HG03571 (cell line): ENCODE data around the gene MMAB.

ENCODE experiments used
- ATAC-seq: cut with Tn5 transposase; IDR thresholded peaks from one replicate; pipeline ENCODE4 v1.9.1; 2021; ENCODE audit not compliant: unreplicated experiment

MMAB gene

DNA sequence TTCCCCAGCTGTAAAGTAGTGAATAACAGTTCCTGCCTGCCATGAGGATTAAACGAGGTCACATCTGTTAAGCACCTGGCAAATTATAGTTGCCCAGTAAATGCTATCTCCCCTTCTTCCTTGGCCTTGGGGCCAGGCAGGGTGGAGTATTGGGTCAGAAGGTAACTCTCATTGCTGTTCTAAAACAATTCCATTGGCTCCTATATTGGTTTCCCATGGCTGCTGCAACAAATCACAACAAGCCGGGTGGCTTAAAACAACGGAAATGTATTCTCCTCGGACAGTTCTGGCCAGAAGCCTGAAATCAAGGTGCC is 31.9 kb downstream of the MMAB start:
- ATAC-seq, result no peak

DNA sequence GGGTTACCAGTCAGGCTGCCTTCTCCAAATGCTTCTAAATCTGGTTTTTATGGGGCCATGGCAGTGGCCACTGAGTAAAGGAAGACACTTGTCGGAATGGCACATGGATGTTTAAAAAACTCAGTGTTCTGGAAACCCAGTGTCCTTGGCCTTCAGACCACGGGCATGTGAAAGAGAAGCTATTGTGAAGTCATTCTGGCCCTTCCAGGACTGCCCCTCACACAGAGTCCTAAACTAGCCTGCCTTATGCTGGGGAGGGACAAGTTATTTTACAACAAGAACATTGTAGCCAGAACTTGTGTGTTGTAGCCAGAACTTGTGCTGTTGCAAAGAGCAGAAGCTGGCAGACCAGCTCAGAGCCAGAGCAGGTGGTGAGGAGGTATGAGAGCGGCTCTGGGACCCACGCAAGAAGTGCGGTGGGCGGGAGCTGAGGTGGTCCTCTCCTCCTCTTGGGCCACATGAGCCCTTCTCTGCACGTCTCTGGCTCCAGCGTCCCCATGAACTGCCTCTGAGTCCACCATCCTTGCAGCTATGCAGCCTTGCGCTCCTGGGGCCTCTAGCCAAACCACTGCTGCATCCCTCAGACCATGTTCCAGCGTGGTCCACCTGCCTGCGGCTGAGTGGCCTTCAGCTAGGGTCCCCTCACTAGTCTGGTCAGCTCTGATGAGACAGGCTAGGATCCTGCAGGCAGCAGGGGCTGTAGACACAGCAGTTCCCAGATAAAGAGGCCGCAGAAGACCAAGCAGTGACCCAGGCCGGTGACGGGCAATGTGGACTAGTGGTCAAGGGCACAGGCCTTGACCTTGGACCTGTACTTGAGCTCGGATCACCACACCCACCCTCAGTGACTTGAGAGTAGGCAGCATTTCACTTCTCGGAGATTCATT is 32.5 kb downstream of the MMAB start:
- ATAC-seq, result no peak

DNA sequence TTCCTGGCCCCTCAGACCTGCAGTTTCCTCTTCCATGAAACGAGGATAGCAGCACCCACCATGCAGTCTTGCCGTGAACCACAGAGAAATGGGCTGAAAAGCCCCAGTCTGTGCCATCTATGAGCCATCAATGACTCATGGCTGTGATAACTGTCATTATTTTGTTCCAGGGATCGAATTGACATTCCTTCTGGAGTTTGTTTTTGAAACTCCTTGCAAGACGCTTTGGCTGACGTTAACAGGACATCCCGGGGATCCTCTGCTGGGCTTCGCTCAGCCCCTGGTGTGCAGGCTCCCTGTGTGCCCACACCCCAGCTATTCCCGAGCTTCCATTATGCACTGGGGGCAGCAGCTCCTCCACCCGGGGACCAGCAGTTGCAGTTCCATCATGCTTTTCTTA is 33.8 kb downstream of the MMAB start:
- no peak for ATAC-seq

DNA sequence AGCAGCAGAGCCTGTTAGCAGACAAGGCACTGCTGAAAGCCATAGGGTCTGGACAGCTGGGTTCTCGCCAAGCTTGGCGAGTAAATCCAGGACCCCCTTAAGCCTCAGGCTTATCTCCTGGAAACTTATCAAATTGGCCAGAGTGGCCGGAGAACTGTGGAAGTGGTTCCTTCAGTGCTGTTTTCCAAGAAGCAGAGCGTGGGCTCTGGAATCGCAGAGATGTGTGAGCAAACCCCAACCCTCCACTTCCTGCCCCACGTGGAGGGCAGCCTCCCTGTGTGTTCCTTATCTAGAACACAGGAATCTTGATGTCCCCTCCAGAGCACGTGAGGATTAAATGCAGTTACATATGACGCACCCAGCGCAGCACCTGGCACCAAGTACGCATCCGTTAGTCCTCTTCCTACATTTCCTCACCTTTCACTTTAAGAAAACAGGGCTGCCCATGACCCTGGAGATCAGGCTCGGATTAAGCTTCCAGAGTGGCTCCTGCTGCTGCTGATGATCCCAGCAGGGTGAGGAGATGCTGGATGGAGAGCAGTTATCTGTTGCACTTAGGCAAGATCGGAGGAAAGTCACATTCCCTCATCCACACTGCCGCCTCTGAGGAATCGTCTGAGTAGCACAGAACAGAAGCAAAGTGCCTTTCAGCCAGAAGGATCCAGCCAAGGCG is 35.0 kb downstream of the MMAB start:
- no peak for ATAC-seq

DNA sequence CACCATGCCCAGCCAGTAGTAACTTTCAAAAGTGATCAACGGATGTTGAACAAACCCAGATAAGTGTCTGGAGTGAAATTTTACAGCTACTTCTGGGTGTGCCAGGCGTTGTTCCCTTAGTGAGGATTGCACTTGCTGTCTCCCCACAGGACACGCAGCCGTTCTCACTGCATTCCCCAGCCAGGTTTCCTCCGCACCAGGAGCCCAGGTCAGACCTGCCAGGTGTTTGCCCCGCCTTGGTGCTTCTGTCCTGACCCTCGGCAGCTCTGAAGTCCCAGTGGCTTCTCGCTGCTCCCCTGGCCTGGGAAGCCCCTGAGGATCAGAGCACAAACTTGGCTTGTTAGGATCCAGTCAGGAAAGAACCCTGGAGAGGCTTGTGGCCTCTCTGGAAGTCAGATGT is 36.2 kb downstream of the MMAB start:
- ATAC-seq, result no peak

DNA sequence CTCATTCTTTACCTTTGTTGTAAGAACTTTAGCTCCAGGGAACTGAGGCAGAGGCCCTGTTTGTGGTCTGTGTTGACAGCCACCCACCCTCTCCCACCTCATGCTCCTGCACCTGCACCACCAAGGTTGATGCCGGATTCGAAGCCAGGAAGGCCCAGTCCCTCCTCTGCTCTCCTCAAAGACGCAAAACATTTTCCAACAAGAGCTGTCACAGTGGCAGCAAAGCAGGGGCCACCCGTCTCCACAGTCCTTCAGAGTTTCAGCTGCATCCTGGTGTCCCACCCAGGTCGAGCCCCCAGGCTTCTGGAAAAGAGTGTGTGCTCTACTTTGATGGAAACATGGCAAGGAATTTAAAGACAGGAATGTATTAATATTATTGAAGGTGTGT is 37.4 kb downstream of the MMAB start:
- ATAC-seq, result no peak

DNA sequence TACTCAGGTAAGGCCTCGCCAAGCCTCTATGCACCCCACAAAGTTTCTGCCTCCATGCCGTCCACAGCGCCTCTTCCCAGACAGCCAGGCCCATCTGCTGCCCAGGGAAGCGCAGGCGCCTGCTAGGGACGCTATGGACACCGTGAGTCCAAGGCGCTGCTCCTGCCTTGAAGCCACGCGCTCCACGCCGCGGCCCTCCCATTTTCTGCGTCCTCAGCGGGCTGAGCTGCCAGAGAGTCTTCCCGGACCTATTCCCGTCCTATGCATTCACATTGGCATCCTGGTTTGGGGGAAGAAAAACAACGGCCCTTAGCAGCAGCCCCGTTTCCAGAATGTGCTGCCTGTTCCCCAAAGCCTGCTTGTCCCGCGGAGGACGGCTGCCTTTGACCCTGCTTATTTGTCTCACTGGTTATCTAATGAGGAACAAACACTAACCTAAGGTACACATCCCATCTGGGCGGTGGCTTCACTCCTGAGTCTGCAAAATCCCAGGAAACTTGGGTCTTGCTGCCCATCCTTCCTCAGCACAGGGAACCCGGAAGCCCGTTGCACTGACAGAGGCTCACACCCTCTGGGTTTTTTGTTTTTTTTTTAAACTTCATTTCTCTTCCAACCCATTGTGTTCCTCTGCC is 38.0 kb downstream of the MMAB start:
- ATAC-seq, result no peak

DNA sequence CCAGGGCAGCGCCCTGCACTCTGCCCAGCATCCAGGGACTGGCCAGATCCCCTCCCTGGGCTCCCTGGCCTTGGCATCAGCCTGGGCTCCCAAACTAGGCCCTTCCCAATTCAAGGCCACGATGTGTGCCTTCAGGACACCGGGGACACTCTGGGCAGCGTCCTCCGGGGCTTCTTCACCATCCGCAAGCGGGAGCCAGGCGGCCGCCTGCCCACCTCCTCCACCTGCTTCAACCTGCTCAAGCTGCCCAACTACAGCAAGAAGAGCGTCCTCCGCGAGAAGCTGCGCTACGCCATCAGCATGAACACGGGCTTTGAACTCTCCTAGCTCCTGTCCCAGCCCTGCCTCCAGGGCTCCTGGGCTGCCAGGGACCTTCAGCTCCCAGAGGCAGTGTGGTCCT is 38.8 kb downstream of the MMAB start:
- ATAC-seq, result no peak

DNA sequence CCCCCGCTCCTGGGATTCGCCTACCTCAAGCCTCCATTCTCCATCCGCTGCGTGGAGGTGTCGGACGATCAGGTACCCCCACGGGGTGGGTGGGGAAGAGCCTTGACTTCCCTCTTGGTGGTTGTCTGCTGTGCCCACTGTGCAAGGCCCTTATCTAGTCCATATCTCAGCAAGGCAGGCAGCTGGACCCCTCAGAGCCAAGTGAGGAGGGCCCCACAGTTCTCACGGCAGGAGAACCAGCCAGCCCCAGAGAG is 39.9 kb downstream of the MMAB start:
- ATAC-seq, result no peak

DNA sequence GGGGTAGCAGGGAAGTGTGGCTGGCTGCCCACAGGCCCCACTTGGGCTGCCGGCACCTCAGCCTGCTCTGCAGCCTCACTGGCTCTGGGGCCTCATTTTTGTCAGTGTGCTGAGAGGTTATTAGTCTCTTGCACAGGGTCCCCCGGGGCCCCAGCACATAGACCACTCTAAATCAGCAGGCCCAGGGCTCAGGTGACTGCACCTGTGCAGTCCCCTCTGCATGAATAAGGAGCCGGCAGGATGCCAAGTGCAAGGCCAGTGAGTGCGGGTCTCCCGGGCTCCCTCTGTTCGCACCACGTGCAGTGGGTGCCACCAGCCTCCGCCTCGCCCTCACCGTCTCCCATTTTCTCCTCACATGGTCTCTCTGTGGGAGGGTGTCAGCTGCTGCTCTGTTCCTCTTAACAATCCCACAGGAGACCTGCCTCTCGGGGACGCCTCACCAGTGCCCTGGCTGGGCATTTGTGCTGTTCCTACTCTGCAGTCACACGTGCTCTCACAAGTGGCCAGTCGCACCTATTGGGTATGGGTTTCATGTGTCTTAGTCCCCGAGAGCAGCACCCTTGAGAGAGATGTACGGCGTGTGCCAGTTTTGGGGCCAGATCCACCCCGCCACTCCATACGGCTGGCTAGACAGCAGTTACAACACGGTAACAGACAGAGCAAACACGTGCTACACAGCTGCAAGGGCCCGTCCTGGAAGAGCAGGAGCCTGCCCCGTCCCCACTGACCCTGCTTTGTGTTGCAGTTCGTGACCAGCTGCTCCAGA is 40.4 kb downstream of the MMAB start:
- no peak for ATAC-seq

DNA sequence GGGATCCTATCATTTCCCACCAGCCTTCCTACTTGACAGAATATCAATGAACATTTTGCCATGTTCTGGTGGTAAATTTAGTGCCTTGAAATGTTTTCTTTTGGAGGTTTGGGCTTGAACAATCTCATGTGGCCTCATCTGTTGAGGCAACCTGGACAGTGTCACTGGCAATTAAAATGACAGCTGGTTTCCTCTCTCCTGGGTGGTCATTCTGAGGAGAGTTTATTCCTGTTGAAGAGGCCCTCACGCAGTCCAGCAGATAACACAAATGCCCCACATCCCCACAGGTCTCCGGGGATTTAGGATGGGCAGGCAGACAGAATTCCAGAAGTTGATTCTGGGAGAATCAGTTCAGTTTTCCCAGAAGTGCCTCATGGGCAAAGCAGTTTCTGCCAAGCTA is 41.9 kb downstream of the MMAB start:
- no peak for ATAC-seq

DNA sequence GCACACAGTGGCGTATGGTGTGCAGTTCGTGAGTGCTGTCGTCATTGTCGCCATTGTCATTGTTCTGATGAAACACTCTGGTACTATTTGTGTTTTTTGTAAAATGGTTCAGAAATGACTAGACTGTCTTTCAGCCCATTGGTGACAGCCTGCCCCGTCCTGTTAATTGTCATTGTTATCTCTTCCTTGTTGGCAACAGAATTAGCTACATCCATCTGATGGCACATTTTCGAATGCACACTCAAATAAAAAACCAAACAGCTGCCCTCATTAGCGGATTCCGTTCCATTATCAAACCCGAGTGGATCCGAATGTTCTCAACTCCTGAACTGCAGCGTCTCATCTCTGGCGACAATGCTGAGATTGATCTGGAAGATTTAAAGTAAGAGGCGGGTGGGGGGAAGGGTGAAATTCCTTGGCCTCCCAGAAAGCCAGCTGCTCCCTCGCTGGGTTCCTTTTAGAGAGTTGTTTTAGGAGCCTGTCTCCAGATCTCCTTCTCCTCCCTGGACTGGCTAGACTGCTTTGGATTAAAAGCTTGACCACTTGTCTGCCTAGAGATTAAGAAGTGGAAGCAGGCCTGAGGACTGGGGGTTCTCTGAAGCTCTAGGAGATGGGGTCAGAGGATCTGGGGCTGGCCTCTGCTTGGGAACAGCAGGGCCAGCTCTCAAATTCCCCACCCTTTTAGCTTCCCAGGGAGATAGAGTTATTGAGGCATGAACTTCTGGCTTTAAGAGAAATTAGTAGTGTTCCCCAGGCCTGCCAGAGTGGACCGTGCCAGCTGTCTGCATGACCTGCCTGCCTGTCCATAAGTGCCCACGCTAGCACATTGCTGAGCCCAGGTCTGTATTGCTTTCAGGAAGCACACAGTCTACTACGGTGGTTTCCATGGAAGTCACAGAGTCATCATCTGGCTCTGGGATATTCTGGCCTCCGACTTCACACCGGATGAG is 43.3 kb downstream of the MMAB start:
- ATAC-seq, result no peak

DNA sequence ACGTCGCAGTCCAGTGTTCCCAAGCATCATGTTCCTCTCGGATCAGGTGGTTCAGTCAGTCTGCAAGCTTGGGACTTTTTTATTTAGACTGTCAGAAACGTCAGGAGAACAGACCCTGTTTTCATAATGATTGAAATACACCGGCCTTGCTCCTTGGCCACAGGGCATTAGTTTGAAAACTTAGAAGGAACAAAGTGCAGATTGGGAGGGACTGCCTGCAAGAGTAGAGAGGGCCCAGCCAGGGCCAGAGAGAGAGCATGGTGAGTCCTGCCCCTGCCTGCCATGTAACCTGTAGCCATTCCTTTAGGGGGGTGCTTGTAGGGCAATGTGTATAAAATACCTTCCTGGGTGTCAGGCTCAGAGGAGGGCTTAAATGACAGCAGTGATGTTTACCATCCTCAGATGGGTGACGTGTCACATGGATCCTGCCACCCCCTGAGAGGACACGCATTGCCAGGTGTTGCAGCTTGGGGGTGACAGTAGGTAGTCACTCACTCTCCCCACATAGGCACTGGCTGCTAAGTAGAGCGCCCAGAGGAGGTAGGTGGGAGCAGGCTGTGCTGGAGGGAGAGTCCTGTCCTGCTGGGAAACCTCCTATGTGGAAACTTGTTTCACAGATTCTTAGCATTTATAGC is 45.7 kb downstream of the MMAB start:
- ATAC-seq, result no peak

DNA sequence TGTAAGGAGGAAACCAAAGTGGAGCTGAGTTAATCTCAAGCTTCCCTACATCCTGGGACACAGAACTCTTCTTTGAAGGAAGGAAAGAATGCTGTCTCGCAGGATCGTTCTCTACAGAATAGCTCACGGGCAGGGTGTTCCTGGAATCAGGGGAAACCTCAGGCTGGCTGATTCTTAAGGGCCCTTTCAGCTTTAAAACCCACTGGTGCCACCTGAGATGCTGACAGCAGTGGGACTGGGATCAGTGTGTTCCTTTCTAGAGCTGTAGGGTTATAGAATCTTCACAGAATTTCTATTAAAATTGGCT is 48.1 kb downstream of the MMAB start:
- no peak for ATAC-seq

DNA sequence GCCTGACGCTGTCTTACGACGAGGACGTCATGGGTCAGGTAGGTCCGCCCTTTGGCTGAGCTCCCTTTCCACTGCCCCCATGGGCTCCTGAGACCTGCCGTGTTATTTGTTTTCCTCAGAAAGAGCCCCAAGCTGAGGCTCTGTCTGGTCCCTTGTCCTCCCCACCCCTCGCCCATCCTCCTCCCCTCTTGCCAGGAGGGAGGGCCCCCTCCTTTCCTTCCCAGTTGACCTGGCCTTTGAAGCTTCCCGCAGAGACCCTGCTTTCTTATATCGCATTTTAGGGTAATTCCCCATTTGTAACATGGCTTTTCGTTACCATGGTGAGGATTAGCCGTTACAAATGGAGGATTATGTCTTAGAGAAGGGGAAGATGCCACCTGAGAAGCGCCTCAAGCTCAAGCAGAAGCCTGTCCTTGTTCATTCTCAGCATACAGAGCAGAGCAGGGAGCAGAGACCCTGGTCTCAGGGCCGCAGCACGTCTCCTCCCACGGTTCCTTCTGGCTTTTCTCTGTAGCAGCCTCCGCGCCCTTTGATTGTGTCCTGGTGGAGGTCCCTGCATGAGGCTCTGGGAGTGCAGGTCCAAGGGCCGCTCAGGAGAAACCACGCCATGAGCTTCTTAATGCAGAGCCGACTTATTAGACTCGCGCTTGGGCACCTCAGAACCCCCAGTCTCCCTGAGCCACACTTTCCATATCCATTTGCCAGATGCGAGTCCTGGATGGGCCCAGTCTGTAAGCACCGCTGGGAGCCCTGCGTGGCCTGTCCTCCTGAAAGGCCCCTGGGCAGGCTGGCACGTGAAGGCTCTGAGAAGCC is 48.6 kb downstream of the MMAB start:
- ATAC-seq, result no peak

DNA sequence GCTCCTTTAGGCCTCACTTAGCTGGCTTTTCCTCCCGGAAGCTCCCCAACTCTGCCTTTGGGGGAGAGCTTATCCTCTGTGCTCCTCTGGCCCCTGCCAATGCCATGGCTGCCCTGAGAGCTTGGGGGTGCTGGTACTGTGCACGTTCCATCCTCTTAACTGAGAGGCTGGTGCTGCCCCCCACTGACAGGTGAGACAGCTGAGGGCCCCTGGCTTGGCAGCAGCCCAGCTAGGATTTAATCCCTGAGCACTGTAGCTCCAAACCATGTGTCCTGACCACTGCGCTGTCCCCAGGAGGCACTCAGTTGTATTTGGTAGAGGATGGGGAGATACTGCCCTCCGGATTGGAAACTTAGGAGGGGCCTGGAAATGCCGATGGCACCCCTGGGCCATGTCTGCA is 49.8 kb downstream of the MMAB start:
- no peak for ATAC-seq

DNA sequence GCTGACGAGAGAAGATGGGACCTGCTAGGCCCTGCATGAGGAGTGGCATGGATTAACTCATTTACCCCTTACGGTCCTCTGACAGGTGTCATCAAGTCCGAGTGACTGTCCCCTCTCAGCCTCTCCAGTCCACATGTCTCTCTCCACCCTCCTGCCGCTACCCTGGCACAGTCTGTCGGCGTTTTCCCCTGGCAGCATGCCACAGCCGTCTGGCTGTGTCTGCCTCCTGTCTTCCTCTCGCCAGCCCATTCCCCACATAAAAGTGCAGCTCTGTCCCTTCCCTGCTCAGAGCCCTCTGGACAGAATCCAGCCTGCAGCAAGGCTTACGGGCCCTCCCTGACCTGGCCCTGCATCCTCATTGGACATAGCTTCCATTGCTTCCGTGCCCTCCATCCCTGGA is 50.2 kb downstream of the MMAB start:
- ATAC-seq, result no peak

DNA sequence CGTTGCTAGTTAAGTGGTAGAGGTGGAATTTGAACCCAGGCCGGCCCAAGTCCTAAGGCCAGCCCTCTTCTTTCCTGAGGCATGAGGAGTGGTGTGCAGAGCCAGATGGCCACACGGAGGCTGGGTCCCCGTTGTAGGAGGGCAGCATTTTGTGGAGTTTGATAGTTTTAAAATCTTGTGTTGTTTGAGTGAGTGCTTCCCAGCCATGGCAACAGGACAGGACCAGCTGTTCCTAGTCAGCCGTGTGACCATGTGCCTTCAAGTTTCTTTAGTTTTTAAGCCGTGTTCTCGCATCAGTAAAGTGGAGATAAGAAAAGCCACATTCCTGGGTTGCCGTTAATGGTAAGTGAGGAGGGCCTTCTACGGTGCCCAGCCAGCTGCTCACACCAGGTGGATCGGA is 51.5 kb downstream of the MMAB start:
- no peak for ATAC-seq

DNA sequence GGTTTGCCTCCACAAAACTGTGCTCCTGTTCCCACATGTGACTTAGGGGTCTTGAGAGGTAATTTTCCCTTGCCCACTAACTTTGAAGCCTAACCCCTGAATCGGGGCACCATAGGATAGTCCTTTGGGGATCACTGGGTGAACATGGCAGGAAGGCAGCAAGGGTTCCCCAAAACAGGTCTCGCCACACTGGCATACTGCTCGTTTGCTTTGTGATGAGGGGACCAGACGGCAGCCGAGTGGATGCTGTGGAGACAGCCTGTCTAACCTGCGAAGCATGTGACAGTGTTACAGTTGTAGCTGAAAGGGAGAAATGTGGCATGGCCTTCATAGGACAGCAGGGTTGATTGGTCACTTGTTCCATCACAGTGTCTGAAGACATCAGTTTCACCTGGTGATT is 53.5 kb downstream of the MMAB start:
- no peak for ATAC-seq
